Measurements from ENCODE around the gene STEAP1.

STEAP1 gene

DNA sequence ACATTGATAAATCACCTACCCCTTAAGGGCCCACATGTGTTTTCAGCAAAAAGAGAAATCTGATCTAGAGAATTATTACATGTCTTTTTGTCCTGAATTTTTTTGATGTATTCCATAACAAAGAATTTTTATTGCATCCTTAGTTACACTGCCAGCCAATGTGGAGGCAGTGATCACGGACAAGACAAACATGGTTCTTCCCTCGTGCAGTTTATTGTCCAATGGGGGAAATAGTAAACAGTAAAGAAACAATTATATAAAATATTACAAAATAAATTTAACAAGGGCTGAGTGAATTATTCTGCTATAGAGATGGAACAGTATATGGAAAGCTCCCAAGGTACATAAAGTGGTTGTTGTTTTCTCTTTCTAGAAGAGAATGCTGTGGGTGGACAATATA, 59.3 kb downstream of the STEAP1 start:
- no peak for DNase-seq

Measured in eye (tissue), 1 donor.